Vein endothelial cell (primary cell): ENCODE data around the gene TAF11L14. TPM values are rescaled to one million over a fixed set of nuclear protein-coding genes. Genes with fewer than 3 reads are reported as not detected.

ENCODE experiments used
- small RNA-seq: library from RNA; depleted of rRNA; stranded (forward); fragments of <200 nt; gene quantifications from one replicate; pipeline ENCODE3, GENCODE V24; 2012
- total RNA-seq: library from RNA; depleted of rRNA; stranded (reverse); fragments of >200 nt; gene quantifications from 2 replicates; pipeline ENCODE4 v1.2.3, GENCODE V29; 2012

TAF11L14 gene
- total RNA-seq, result not detected in 2 replicates

DNA sequence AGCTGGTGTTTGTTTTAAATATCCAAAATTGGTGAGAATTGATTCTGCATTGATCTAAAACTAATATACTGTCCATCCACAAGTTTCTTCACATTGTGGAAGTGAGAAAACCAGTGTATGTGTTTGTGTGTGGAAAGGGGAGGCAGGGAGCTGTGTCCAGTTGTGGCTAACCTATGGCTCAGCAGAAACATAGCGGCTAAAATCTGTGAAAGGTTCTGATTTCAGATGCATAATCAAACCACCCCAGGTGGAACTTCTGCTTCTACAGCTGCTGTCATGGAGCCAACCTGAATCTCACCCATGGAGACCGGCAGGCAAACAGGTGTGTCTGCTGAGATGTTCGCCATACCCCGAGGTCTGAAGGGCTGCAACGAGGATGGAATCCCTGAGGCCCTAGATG is at the start of gene TAF11L14:
Gene TAF11L14 (plus strand): TSS at position 301 of the 400 bp plus-strand sequence.

GRCh38 chr5:17585658-17586057 is 48.6 kb upstream of the TAF11L14 start, which contains the start of gene TAF11L7:
Gene TAF11L7, minus strand, starts transcription at chr5:17585758.

DNA sequence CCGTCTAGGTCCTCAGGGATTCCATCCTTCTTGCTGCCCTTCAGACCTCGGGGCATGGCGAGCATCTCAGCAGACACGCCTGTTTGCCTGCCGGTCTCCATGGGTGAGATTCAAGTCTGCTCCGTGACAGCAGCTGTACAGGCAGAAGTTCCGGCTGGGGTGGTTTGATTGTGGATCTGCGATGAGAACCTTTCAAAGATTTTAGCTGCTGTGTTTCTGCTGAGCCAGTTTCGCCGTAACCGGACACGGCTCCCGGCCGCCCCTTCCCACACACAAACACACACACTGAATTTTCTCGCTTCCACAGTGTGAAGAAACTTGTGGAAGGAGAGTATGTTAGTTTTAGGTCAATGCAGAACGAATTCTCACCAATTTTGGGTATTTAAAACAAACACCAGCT is 43.4 kb upstream of the TAF11L14 start, which contains the start of gene TAF11L8:
Gene TAF11L8 (minus strand): TSS at position 101 of the 400 bp plus-strand sequence.

DNA sequence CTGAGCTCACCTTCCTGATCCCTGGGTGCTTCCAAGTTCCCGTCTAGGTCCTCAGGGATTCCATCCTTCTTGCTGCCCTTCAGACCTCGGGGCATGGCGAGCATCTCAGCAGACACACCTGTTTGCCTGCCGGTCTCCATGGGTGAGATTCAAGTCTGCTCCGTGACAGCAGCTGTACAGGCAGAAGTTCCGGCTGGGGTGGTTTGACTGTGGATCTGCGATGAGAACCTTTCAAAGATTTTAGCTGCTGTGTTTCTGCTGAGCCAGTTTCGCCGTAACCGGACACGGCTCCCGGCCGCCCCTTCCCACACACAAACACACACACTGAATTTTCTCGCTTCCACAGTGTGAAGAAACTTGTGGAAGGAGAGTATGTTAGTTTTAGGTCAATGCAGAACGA is 40.0 kb upstream of the TAF11L14 start, which contains the start of gene TAF11L9:
Gene TAF11L9 (minus strand): TSS at position 140 of the 400 bp plus-strand sequence.

GRCh38 chr5:17597728-17598127 is 36.5 kb upstream of the TAF11L14 start, which contains the start of gene TAF11L10:
Gene TAF11L10, minus strand, starts transcription at chr5:17597828.

DNA sequence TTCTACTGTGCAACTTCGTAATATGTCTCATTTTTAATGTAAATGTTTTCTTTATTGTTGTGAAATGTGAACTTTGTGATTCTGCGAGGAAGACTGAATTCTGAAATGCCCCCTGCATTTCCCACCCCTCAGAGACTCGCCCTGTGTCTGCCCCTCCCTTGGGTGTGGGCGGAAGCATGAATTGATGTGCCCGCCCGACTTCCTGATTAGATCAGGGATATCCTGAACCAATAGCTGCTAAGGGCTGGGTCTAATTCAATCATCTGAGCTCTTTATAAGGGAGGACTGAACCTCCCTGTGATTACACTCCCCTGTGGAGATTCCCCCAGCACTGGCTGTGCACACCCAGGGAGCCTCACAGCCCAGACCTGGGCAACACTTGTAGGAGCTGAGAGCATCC is 30.4 kb upstream of the TAF11L14 start, which contains the start of gene TAF11L11:
Gene TAF11L11 (plus strand): TSS at position 304 of the 400 bp plus-strand sequence.

DNA sequence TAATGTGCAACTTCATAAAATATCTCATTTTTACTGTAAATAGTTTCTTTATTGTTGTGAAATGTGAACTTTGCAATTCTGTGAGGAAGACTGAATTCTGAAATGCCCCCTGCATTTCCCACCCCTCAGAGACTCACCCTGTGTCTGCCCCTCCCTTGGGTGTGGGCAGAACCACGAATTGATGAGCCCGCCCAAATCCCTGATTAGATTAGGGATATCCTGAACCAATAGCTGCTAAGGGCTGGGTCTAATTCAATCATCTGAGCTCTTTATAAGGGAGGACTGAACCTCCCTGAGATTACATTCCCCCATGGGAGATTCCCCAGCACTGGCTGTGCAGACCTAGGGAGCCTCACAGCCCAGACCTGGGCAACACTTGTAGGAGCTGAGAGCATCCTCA is 24.2 kb upstream of the TAF11L14 start, which contains the start of gene TAF11L12:
Gene TAF11L12 (plus strand): TSS at position 301 of the 400 bp plus-strand sequence.

GRCh38 chr5:17631788-17632187 is 2.5 kb upstream of the TAF11L14 start, which contains the start of gene TAF11L13:
Gene TAF11L13, plus strand, starts transcription at chr5:17632088.

Small RNA genes within 50 kb of the gene (small RNA-seq; reads per million reads assigned to genes)
- gene AC233724.1 (not detected), gene AC233724.12 (not detected), gene AC233724.2 (not detected), gene AC233724.3 (not detected), gene AC233724.4 (not detected), gene AC233724.6 (not detected), gene AC233724.7 (not detected)

Other genes with a start within 250 kb of the TAF11L14 start
- not detected in 2 replicates for gene TAF11L2, start 136.2 kb upstream of the TAF11L14 start, total RNA-seq
- not detected in 2 replicates for gene TAF11L3, start 116.1 kb upstream of the TAF11L14 start, total RNA-seq
- not detected in 2 replicates for gene TAF11L4, start 112.7 kb upstream of the TAF11L14 start, total RNA-seq
- gene TAF11L5, start 109.2 kb upstream of the TAF11L14 start, total RNA-seq, result not detected in 2 replicates
- gene TAF11L6, start 105.8 kb upstream of the TAF11L14 start, total RNA-seq, result not detected in 2 replicates
- gene TAF11L7, start 48.7 kb upstream of the TAF11L14 start, total RNA-seq, result not detected in 2 replicates
- not detected in 2 replicates for gene TAF11L8, start 43.5 kb upstream of the TAF11L14 start, total RNA-seq
- gene TAF11L9, start 40.1 kb upstream of the TAF11L14 start, total RNA-seq, result not detected in 2 replicates
- not detected in 2 replicates for gene TAF11L10, start 36.6 kb upstream of the TAF11L14 start, total RNA-seq
- not detected in 2 replicates for gene TAF11L11, start 30.3 kb upstream of the TAF11L14 start, total RNA-seq
- gene TAF11L12, start 24.1 kb upstream of the TAF11L14 start, total RNA-seq, result not detected in 2 replicates
- gene TAF11L13, start 2.4 kb upstream of the TAF11L14 start, total RNA-seq, result not detected in 2 replicates